Measurements from ENCODE around the gene MBP.

GRCh38 chr18:76979906-76980305, 152.7 kb downstream of the MBP start:
- no peak for TF ChIP-seq CTCF (IDR thresholded peaks at IDR 0.05)
- TF ChIP-seq POLR2A (IDR thresholded peaks at IDR 0.05) = no peak

All from thyroid gland (tissue), 4 donors.